Measurements from ENCODE around the gene AOPEP. TPM values are rescaled to one million over a fixed set of nuclear protein-coding genes. Genes with fewer than 3 reads are reported as not detected.

Gene AOPEP
- total and polyA plus RNA-seq, 2 of the 13 experiments (the other 11 are each of a cell fraction or from before 2014, with no cell fraction given) = 22.2 to 41.6 TPM

GRCh38 chr9:94827584-94828304, 101.2 kb downstream of the AOPEP start (continued):
- TF ChIP-seq PAXIP1 (CRISPR knock-in tag; conservative IDR thresholded peaks at IDR 0.05) = peak; percentile 97
- TF ChIP-seq ZNF710 (CRISPR knock-in tag; IDR thresholded peaks at IDR 0.05; ENCODE audit: borderline replicate concordance) = peak; percentile 39; the same call in 1 of the 2 replicates
- TF ChIP-seq ATF2 (CRISPR knock-in tag; IDR thresholded peaks at IDR 0.05) = peak; percentile 67; the same call in 1 of the 2 replicates
- TF ChIP-seq KMT2B (CRISPR knock-in tag; IDR thresholded peaks at IDR 0.05) = peak; percentile 35; the same call in 1 of the 2 replicates
- no peak for TF ChIP-seq ZNF784 (CRISPR knock-in tag; IDR thresholded peaks at IDR 0.05; ENCODE audit: borderline replicate concordance)
- TF ChIP-seq REST (IDR thresholded peaks at IDR 0.05; ENCODE audit: borderline replicate concordance in 1 of 2, low read depth in 1 of 2, low read length in 2 of 2) = peak in 1 of 2 experiments; percentile 70; a peak in 2 of 4 replicates
- TF ChIP-seq RFX1 (IDR thresholded peaks at IDR 0.05) = no peak
- TF ChIP-seq ASH2L (IDR thresholded peaks at IDR 0.05; ENCODE audit: insufficient read length, low read depth, low read length) = peak; percentile 92
- no peak for TF ChIP-seq SRY (CRISPR knock-in tag; IDR thresholded peaks at IDR 0.05)
- peak; percentile 30; the same call in 1 of the 2 replicates for TF ChIP-seq TFAP4 (IDR thresholded peaks at IDR 0.05; ENCODE audit: borderline replicate concordance, low read depth)
- no peak for TF ChIP-seq ELF4 (CRISPR knock-in tag; IDR thresholded peaks at IDR 0.05; ENCODE audit: borderline replicate concordance)
- TF ChIP-seq ARID3A (IDR thresholded peaks at IDR 0.05; ENCODE audit: low read depth, low read length) = peak; percentile 76; the same call in 1 of the 2 replicates
